D721Med (cell line): ENCODE measurements around the gene LRP2.

ENCODE experiments used
- DNase-seq: peaks from one replicate; pipeline ENCODE4 v3.0.0; 2011; ENCODE audit warnings: low spot score; ENCODE audit not compliant: insufficient read length
- FAIRE-seq: peaks from 2 replicates; lab custom pipeline; 2011; peaks lifted over from hg19 to GRCh38; lab: Jason Lieb, UNC
- TF ChIP-seq, protein P1 (sequence below): IDR thresholded peaks from 2 replicates; pipeline ENCODE4 v1.5.1; 2012; ENCODE audit warnings: mild to moderate bottlenecking, control low read depth; ENCODE audit not compliant: insufficient read depth; ENCODE audit errors: missing control alignments

Gene LRP2

DNA sequence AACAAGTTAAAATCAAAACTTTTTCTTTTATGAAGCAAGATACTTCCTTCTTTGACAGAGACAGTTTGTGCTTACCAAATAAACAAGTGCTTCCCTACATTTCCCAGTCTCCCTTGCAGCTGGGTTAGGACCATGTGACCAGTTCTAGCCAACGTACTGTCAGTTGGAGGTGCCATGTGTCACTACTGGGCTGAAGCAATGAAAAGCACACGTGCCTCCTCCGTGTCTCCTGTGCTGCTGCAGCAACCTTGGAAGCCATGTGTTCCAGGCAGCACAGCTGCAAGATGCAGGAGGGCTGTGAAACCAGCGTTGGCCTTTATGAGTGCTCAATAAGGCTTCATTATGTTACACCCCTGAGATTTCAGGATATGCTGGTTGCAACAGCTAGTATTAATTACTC, 199.7 kb downstream of the LRP2 start:
- FAIRE-seq (no peak), DNase-seq (no peak)
- TF ChIP-seq, protein P1, sequence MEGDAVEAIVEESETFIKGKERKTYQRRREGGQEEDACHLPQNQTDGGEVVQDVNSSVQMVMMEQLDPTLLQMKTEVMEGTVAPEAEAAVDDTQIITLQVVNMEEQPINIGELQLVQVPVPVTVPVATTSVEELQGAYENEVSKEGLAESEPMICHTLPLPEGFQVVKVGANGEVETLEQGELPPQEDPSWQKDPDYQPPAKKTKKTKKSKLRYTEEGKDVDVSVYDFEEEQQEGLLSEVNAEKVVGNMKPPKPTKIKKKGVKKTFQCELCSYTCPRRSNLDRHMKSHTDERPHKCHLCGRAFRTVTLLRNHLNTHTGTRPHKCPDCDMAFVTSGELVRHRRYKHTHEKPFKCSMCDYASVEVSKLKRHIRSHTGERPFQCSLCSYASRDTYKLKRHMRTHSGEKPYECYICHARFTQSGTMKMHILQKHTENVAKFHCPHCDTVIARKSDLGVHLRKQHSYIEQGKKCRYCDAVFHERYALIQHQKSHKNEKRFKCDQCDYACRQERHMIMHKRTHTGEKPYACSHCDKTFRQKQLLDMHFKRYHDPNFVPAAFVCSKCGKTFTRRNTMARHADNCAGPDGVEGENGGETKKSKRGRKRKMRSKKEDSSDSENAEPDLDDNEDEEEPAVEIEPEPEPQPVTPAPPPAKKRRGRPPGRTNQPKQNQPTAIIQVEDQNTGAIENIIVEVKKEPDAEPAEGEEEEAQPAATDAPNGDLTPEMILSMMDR: no peak

DNA sequence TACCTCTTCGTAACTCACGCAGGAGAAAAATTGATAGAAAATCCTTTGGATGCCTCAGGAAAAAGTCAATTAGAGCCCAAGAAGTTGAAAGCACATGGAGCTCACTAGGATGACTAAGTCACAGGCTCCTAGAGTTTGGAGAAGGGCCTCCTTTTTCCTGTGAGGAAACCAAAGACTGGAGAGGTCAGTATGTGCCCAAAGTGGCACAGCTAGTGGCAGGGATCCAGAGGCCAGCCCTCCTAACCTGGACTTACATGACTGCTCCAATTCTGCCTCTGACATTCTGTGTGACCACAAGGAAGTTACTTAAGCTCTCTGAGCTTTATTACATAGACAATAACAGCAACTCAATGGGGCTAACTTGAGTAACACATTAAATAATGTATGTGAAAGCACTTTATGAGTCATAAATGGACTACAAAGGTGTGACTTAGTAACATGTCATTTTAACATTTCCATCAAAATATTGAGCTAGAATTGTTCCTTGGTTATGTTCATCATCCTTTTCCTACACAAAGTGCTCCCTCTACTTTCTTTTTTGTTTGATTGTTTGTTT, 201.3 kb downstream of the LRP2 start:
- TF ChIP-seq, protein P1: no peak
- FAIRE-seq (no peak), DNase-seq (no peak)

GRCh38 chr2:169159686-169160085, 202.6 kb downstream of the LRP2 start:
- no peak for FAIRE-seq
- TF ChIP-seq, protein P1: no peak

DNA sequence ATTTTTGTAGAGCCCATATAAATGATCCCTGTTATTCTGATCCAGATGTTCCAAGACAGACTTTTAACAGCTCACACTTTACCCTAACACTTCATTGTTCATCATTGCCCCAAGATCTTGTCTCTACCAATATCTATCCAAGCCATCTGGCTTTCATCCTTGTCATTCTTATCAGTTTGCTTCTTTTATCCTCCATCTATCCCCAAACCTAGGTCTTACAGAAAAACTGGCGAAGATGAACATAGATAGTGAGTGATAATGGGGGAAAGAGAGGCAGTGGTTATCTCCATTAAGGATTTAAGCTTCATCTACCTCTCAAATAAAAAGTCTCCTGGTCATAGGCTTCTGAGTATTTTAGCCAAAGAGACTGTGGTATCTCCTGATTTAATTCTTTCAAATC, 203.5 kb downstream of the LRP2 start:
- DNase-seq (no peak), FAIRE-seq (no peak)
- TF ChIP-seq, protein P1: no peak

More at GRCh38 chr2:169159686-169160085, 202.6 kb downstream of the LRP2 start:
- no peak for DNase-seq

GRCh38 chr2:169146220-169146619, 216.1 kb downstream of the LRP2 start:
- FAIRE-seq: no peak

DNA sequence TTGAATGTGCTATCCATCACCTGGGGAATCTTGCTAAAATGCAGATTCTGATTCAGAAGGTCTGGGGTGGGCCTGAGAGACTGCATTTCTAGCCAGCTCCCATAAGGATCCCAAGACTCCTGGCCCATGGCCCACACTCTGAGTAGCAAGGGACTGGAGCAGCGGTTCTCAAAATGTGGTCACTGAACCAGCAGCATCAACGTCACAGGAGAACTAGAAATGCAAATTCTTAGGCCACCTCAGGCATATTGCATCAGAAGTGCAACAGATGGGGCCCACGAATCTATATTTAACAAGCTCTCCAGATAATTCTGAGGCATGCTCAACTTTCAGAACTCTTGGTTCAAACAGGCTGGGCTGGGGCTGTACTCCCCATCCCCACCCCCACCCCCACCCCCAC, 218.3 kb downstream of the LRP2 start:
- FAIRE-seq: no peak
- no peak for DNase-seq

More at GRCh38 chr2:169146220-169146619, 216.1 kb downstream of the LRP2 start:
- DNase-seq: no peak
- TF ChIP-seq, protein P1: no peak

GRCh38 chr2:169141713-169142352, 220.5 kb downstream of the LRP2 start:
- FAIRE-seq: no peak

More for the DNA sequence above, 218.3 kb downstream of the LRP2 start:
- TF ChIP-seq, protein P1: no peak

More at GRCh38 chr2:169141713-169142352, 220.5 kb downstream of the LRP2 start:
- DNase-seq: no peak
- TF ChIP-seq, protein P1: peak; percentile 79
